Midbrain (tissue), 1 donor: ENCODE data around the gene C2orf69.
"Not testable (repeated sequence)": the region's sequence is repeated elsewhere in the genome, so short reads cannot be mapped to it uniquely, and the experiment has no call there.

Experiments
- DNase-seq: peaks from one replicate; lab custom pipeline; 2025; lab: John Stamatoyannopoulos, UW

The C2orf69 gene

GRCh38 chr2:199911052-199911876 lies at the start of gene C2orf69:
TSS of gene C2orf69 (plus strand) at chr2:199911293. CDS start at chr2:199911439, 146 bp downstream.
- peak; percentile 97 for DNase-seq

- no peak for DNase-seq
These were observed 48.3 kb upstream of the C2orf69 start for GRCh38 chr2:199862788-199863187.

- DNase-seq = no peak
These were observed 45.2 kb upstream of the C2orf69 start for GRCh38 chr2:199865905-199866304.

GRCh38 chr2:199868431-199869226 lies 42.5 kb upstream of the C2orf69 start:
- DNase-seq = no peak

GRCh38 chr2:199869227-199869541 lies 41.9 kb upstream of the C2orf69 start:
- DNase-seq = no peak

- no peak for DNase-seq
These were observed 41.4 kb upstream of the C2orf69 start for GRCh38 chr2:199869653-199870052.

GRCh38 chr2:199870581-199870980 lies 40.5 kb upstream of the C2orf69 start:
- DNase-seq = no peak

- DNase-seq = no peak
These were observed 36.9 kb upstream of the C2orf69 start for GRCh38 chr2:199874209-199874608.

GRCh38 chr2:199875400-199875799 lies 35.7 kb upstream of the C2orf69 start:
- no peak for DNase-seq

- DNase-seq = no peak
These were observed 28.4 kb upstream of the C2orf69 start for GRCh38 chr2:199882667-199883066.

GRCh38 chr2:199883474-199884212 lies 27.4 kb upstream of the C2orf69 start:
- DNase-seq = no peak

- DNase-seq = no peak
These were observed 15.7 kb upstream of the C2orf69 start for GRCh38 chr2:199895406-199895805.

- DNase-seq = no peak
These were observed 14.5 kb upstream of the C2orf69 start for GRCh38 chr2:199896617-199897016.

- no peak for DNase-seq
These were observed 9.2 kb upstream of the C2orf69 start for GRCh38 chr2:199901942-199902341.

- no peak for DNase-seq
These were observed 8.5 kb upstream of the C2orf69 start for GRCh38 chr2:199902486-199903110.

- DNase-seq = no peak
These were observed 8.0 kb upstream of the C2orf69 start for GRCh38 chr2:199903111-199903510.

- DNase-seq = no peak
These were observed 3.9 kb upstream of the C2orf69 start for GRCh38 chr2:199907008-199907714.

GRCh38 chr2:199910338-199911051 lies 598 bp upstream of the C2orf69 start:
- no peak for DNase-seq

GRCh38 chr2:199911877-199912161 lies 726 bp downstream of the C2orf69 start:
- DNase-seq = peak; percentile 42

GRCh38 chr2:199912553-199913114 lies 1.5 kb downstream of the C2orf69 start:
- DNase-seq = not testable (repeated sequence)
